Kidney (tissue), 14 donors: ENCODE results near the gene SLC37A2. TPM values are rescaled to one million over a fixed set of nuclear protein-coding genes. Genes with fewer than 3 reads are reported as not detected.

Experiments used
- DNase-seq, 5 donors: peaks; one replicate each; pipeline ENCODE4 v3.0.0-alpha.2; 2013 to 2020
- FAIRE-seq: peaks from 2 replicates; lab custom pipeline; 2012; peaks lifted over from hg19 to GRCh38; lab: Jason Lieb, UNC
- H3K27ac ChIP-seq, 2 donors: one replicate each; pipeline ENCODE4 v1.7.0; 2013; ENCODE audit warnings: low read depth in 2 of 2, low read length in 2 of 2, inconsistent platforms in 1 of 2
- H3K27me3 ChIP-seq: one replicate; pipeline ENCODE4 v1.7.1; 2013; ENCODE audit warnings: low read length, inconsistent platforms; ENCODE audit not compliant: control insufficient read depth, insufficient read depth
- H3K36me3 ChIP-seq, 3 donors: one replicate each; pipeline versions ENCODE4 v1.7.0 to v1.7.1; 2013; ENCODE audit warnings: low read length in 3 of 3, control low read depth in 1 of 3, inconsistent platforms in 1 of 3; ENCODE audit not compliant: insufficient read depth in 3 of 3, control insufficient read depth in 2 of 3
- H3K4me1 ChIP-seq, 3 donors: one replicate each; pipeline versions ENCODE4 v1.7.0 to v1.7.1; 2013; ENCODE audit warnings: low read length in 3 of 3, inconsistent platforms in 1 of 3, low read depth in 1 of 3; ENCODE audit not compliant: control insufficient read depth in 2 of 3, insufficient read depth in 2 of 3
- H3K4me3 ChIP-seq, 3 donors: one replicate each; pipeline versions ENCODE4 v1.7.0 to v1.8.1; 2013; ENCODE audit warnings: low read length in 3 of 3, control low read depth in 1 of 3, inconsistent platforms in 1 of 3
- H3K9ac ChIP-seq, 3 donors: one replicate each; pipeline versions ENCODE4 v1.7.0 to v1.7.1; 2013; ENCODE audit warnings: low read length in 3 of 3, control low read depth in 1 of 3, inconsistent platforms in 1 of 3
- H3K9me3 ChIP-seq, 3 donors: one replicate each; pipeline versions ENCODE4 v1.7.0 to v1.7.1; 2013; ENCODE audit warnings: low read length in 3 of 3, control low read depth in 1 of 3, inconsistent platforms in 1 of 3; ENCODE audit not compliant: control insufficient read depth in 2 of 3, insufficient read depth in 1 of 3
- CTCF ChIP-seq: IDR thresholded peaks from 3 replicates; pipeline ENCODE4 v1.5.1; 2012; ENCODE audit warnings: mild to moderate bottlenecking, moderate library complexity, borderline replicate concordance; ENCODE audit not compliant: insufficient read depth; ENCODE audit errors: extremely low read depth
- intact Hi-C: fragments of 100-400 bp; cut with DNase I; formaldehyde crosslinking; loops from one replicate; pipeline ENCODE4 v1.11.1; 2022
- polyA plus RNA-seq: library from polyadenylated mRNA; stranded (reverse); fragments of 350-450 nt; fragmentation: Illumina TruSeq; extraction: RNeasy Lipid Tissue Mini Kit (QIAGEN cat#74804); gene quantifications from one replicate; pipeline ENCODE4 v1.2.3, GENCODE V29; 2014; ENCODE audit warnings: low read depth, low replicate concordance; ENCODE audit not compliant: insufficient read depth
- total RNA-seq: library from RNA; stranded (reverse); fragmentation: NEBNext Ultra II Directional; extraction: Animal tissue kit (Norgen Biotek cat#: 25700); gene quantifications from one replicate; pipeline ENCODE4 v1.2.1, GENCODE V29; 2021
- donor health status: control.
- donor health status: control.
- donor health status: control.
- donor health status: control.
- donor health status: control.
- donor health status: DM: yes; HTN: yes; CAD: no.
- donor health status: Normal renal cell carcinoma (clear cell type).

SLC37A2 gene
- total and polyA plus RNA-seq, 2 donors from 2014 or later, result 0.82 to 6.1 TPM

- FAIRE-seq (no peak), DNase-seq (no peak)
- Histone ChIP-seq H3K9me3 (no peaks in the 10 kb centered on the region), H3K4me1 (no peaks in the 10 kb centered on the region), H3K36me3 (no peaks in the 10 kb centered on the region), H3K4me3 (no peak overlapping the region), H3K27ac (no peak overlapping the region), H3K9ac (no peak overlapping the region), H3K27me3 (no peaks in the 10 kb centered on the region)
- TF ChIP-seq CTCF, result no peak
- intact Hi-C loops, result no loop called here
These were observed 10.0 kb downstream of the SLC37A2 start for GRCh38 chr11:125072961-125073590.

- Histone ChIP-seq H3K9ac (no peak overlapping the region), H3K27ac (no peak overlapping the region), H3K9me3 (no peaks in the 10 kb centered on the region), H3K36me3 (no peaks in the 10 kb centered on the region), H3K4me3 (no peak overlapping the region), H3K4me1 (no peaks in the 10 kb centered on the region), H3K27me3 (no peaks in the 10 kb centered on the region)
- DNase-seq (no peak), FAIRE-seq (no peak)
- TF ChIP-seq CTCF, result no peak
- intact Hi-C loops, result no loop called here
These were observed 10.7 kb downstream of the SLC37A2 start for GRCh38 chr11:125073616-125074483.

GRCh38 chr11:125074511-125075241 is 11.6 kb downstream of the SLC37A2 start:
- Histone ChIP-seq H3K27me3 (no peaks in the 10 kb centered on the region), H3K27ac (no peak overlapping the region), H3K9ac (no peak overlapping the region), H3K4me3 (no peak overlapping the region), H3K36me3 (no peaks in the 10 kb centered on the region), H3K4me1 (no peaks in the 10 kb centered on the region), H3K9me3 (no peaks in the 10 kb centered on the region)
- TF ChIP-seq CTCF, result no peak
- intact Hi-C loops, result no loop called here
- FAIRE-seq (no peak), DNase-seq (no peak)
